Astrocyte (in vitro differentiated cells and primary cell): ENCODE results near the gene SYT14.
"Not testable (repeated sequence)": the region's sequence is repeated elsewhere in the genome, so short reads cannot be mapped to it uniquely, and the experiment has no call there.

Experiments
- EZH2 ChIP-seq: IDR thresholded peaks from 2 replicates; pipeline ENCODE4 v1.6.1; 2012; ENCODE audit warnings: mild to moderate bottlenecking, low read length, inconsistent platforms; ENCODE audit not compliant: insufficient read depth
- TF ChIP-seq, protein P1 (sequence below): IDR thresholded peaks from 2 replicates; pipeline ENCODE4 v1.5.1; 2011; ENCODE audit warnings: low read depth, mild to moderate bottlenecking, inconsistent platforms, low read length, moderate library complexity; ENCODE audit not compliant: insufficient read depth

DNA sequence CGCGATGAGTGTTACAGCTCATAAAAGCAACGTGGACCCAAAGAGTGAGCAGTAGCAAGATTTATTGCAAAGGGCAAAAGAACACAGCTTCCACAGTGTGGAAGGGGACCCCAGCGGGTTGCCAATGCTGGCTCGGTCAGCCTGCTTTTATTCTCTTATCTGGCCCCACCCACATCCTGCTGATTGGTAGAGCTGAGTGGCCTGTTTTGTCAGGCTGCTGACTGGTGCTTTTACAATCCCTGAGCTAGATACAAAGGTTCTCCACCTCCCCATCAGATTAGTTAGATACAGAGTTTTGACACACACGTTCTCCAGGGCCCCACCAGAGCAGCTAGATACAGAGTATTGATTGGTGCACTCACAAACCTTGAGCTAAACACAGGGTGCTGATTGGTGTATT lies 39.7 kb upstream of the SYT14 start:
- TF ChIP-seq, protein P1, sequence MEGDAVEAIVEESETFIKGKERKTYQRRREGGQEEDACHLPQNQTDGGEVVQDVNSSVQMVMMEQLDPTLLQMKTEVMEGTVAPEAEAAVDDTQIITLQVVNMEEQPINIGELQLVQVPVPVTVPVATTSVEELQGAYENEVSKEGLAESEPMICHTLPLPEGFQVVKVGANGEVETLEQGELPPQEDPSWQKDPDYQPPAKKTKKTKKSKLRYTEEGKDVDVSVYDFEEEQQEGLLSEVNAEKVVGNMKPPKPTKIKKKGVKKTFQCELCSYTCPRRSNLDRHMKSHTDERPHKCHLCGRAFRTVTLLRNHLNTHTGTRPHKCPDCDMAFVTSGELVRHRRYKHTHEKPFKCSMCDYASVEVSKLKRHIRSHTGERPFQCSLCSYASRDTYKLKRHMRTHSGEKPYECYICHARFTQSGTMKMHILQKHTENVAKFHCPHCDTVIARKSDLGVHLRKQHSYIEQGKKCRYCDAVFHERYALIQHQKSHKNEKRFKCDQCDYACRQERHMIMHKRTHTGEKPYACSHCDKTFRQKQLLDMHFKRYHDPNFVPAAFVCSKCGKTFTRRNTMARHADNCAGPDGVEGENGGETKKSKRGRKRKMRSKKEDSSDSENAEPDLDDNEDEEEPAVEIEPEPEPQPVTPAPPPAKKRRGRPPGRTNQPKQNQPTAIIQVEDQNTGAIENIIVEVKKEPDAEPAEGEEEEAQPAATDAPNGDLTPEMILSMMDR, result not testable (repeated sequence)
- TF ChIP-seq EZH2, result not testable (repeated sequence)
